ENCODE data around the gene TMCO4.

GRCh38 chr1:19664453-19665185, 135.1 kb downstream of the TMCO4 start, which contains the start of gene HTR6:
- TF ChIP-seq CTCF (conservative IDR thresholded peaks at IDR 0.05; ENCODE audit: low read depth, low read length), result no peak
- no peak for TF ChIP-seq EZH2phosphoT487 (IDR thresholded peaks at IDR 0.05; ENCODE audit: borderline replicate concordance, low read length)
- no peak for TF ChIP-seq EZH2 (IDR thresholded peaks at IDR 0.05; ENCODE audit: low read length, unreplicated experiment)
